HCT116 (cell line): Measurements from ENCODE around the gene TMCO4. TPM values are rescaled to one million over a fixed set of nuclear protein-coding genes. Genes with fewer than 3 reads are reported as not detected.

Experiments
- ATAC-seq: fragments of 200-7000 bp; cut with Tn5 transposase; 2 replicates; pipeline ENCODE4 v1.9.1; 2020; ENCODE audit warnings: mild to moderate bottlenecking, moderate library complexity
- BruUV-seq: library from RNA; stranded (reverse); fragments of 400-500 nt; replicated peaks from 2 replicates; lab custom pipeline; 2021; lab: Mats Ljungman, UMichigan
- CTCF ChIA-PET: fragments of 300-600 bp; sonication (Branson Sonifier 250); formaldehyde crosslinking; loops from one replicate; lab custom pipeline; 2021; ENCODE audit warnings: antibody characterized with exemption; lab: Charles Lee
- POLR2A ChIA-PET: fragments of 300-600, 350-600 bp; sonication (Branson Sonifier 250); formaldehyde crosslinking; loops from one replicate; lab custom pipeline; 2021; ENCODE audit warnings: antibody characterized with exemption; lab: Charles Lee
- RAD21 ChIA-PET, 2 experiments: fragments of 300-600 bp; sonication (Branson Sonifier 250); formaldehyde crosslinking; loops; one replicate each; lab custom pipeline; 2023; ENCODE audit warnings: low total read pairs in 2 of 2; ENCODE audit not compliant: uncharacterized antibody in 2 of 2, unreplicated experiment in 2 of 2, low non-redundant PET in 1 of 2; lab: Charles Lee
- DNase-seq: peaks from one replicate; pipeline ENCODE4 v3.0.0-alpha.2; 2010; ENCODE audit warnings: low read depth, low spot score
- H2AFZ ChIP-seq: fragments of 200-600 bp; shearing (Covaris generic), sonication (generic); 2 replicates; pipeline ENCODE4 v1.6.1; 2017; ENCODE audit warnings: low read depth, mixed run types, mixed read lengths, antibody characterized with exemption, low read length; ENCODE audit not compliant: poor library complexity, severe bottlenecking
- H3K27ac ChIP-seq: 2 replicates; pipeline ENCODE4 v1.5.1; 2012; ENCODE audit warnings: low read depth, low read length
- H3K27me3 ChIP-seq: fragments of 200-600 bp; sonication (generic); 2 replicates; pipeline ENCODE4 v1.6.1; 2016; ENCODE audit warnings: mixed run types, low read length, mixed read lengths; ENCODE audit not compliant: insufficient read depth
- H3K36me3 ChIP-seq, 2 experiments: fragments of 200-500 bp in 1 of 2; fragments of 200-600 bp in 1 of 2; sonication (Bioruptor generic) in 1 of 2; sonication (generic) in 1 of 2; 2 replicates each; pipeline versions ENCODE4 v1.5.1 to v1.6.1; 2014 to 2016; ENCODE audit warnings: low read length in 2 of 2, inconsistent platforms in 1 of 2, mixed read lengths in 1 of 2, mixed run types in 1 of 2; ENCODE audit not compliant: insufficient read depth in 2 of 2, control insufficient read depth in 1 of 2
- H3K4me1 ChIP-seq, 2 experiments: fragments of 200-600 bp in 1 of 2; sonication (generic) in 1 of 2; 2 replicates each; pipeline versions ENCODE4 v1.5.1 to v1.6.1; 2012 to 2017; ENCODE audit warnings: low read length in 2 of 2, inconsistent platforms in 1 of 2, mild to moderate bottlenecking in 1 of 2, mixed read lengths in 1 of 2, mixed run types in 1 of 2, moderate library complexity in 1 of 2; ENCODE audit not compliant: insufficient read depth in 2 of 2, control insufficient read depth in 1 of 2
- H3K4me2 ChIP-seq: fragments of 200-600 bp; sonication (generic); 2 replicates; pipeline ENCODE4 v1.6.1; 2017; ENCODE audit warnings: mixed run types, low read length, mixed read lengths
- H3K4me3 ChIP-seq, 2 experiments: fragments of 200-600 bp in 1 of 2; sonication (generic) in 1 of 2; replicated peaks in 1 of 2; 2 replicates each; pipeline ENCODE4 v1.5.1; 2011 to 2016; ENCODE audit warnings: low read length in 2 of 2, control low read depth in 1 of 2, low read depth in 1 of 2, mild to moderate bottlenecking in 1 of 2, mixed read lengths in 1 of 2, mixed run types in 1 of 2
- H3K79me2 ChIP-seq: fragments of 200-600 bp; sonication (generic); 2 replicates; pipeline ENCODE4 v1.6.1; 2017; ENCODE audit warnings: mild to moderate bottlenecking, mixed run types, low read length, moderate library complexity, mixed read lengths; ENCODE audit not compliant: insufficient read depth
- H3K9ac ChIP-seq: fragments of 200-600 bp; sonication (generic); 2 replicates; pipeline ENCODE4 v1.6.1; 2016; ENCODE audit warnings: low read length, mixed read lengths
- H3K9me2 ChIP-seq: fragments of 200-600 bp; sonication (generic), shearing (Covaris generic); 2 replicates; pipeline ENCODE4 v1.6.1; 2017; ENCODE audit warnings: mixed run types, mild to moderate bottlenecking, moderate library complexity; ENCODE audit not compliant: insufficient read depth
- H3K9me3 ChIP-seq, 2 experiments: fragments of 200-500 bp in 1 of 2; fragments of 200-600 bp in 1 of 2; sonication (Bioruptor generic) in 1 of 2; sonication (generic) in 1 of 2; 2 replicates each; pipeline ENCODE4 v1.6.1; 2014 to 2017; ENCODE audit warnings: low read length in 2 of 2, mixed read lengths in 2 of 2, inconsistent platforms in 1 of 2, low read depth in 1 of 2, mild to moderate bottlenecking in 1 of 2, mixed run types in 1 of 2, moderate library complexity in 1 of 2; ENCODE audit not compliant: control insufficient read depth in 1 of 2, insufficient read depth in 1 of 2
- H4K20me1 ChIP-seq: fragments of 200-600 bp; sonication (generic), shearing (Covaris generic); 2 replicates; pipeline ENCODE4 v1.6.1; 2017; ENCODE audit warnings: mixed run types, mild to moderate bottlenecking, moderate library complexity; ENCODE audit not compliant: insufficient read depth
- CEBPB ChIP-seq: IDR thresholded peaks from 2 replicates; pipeline ENCODE4 v1.6.1; 2012; ENCODE audit warnings: low read depth
- EGR1 ChIP-seq: IDR thresholded peaks from 2 replicates; pipeline ENCODE4 v1.6.1; 2012; ENCODE audit warnings: low read depth
- ELF1 ChIP-seq: IDR thresholded peaks from 2 replicates; pipeline ENCODE4 v1.6.1; 2012; ENCODE audit warnings: low read depth, borderline replicate concordance
- EZH2phosphoT487 ChIP-seq: fragments of 200-600 bp; IDR thresholded peaks from 2 replicates; pipeline ENCODE4 v1.6.1; 2018; ENCODE audit warnings: antibody characterized with exemption, borderline replicate concordance
- FOSL1 ChIP-seq: IDR thresholded peaks from 2 replicates; pipeline ENCODE4 v1.6.1; 2012; ENCODE audit warnings: low read depth
- JUND ChIP-seq: IDR thresholded peaks from 2 replicates; pipeline ENCODE4 v1.6.1; 2012
- SP1 ChIP-seq: IDR thresholded peaks from 2 replicates; pipeline ENCODE4 v1.6.1; 2012; ENCODE audit warnings: low read depth
- SRF ChIP-seq: IDR thresholded peaks from 2 replicates; pipeline ENCODE4 v1.6.1; 2012; ENCODE audit warnings: low read depth
- TCF7L2 ChIP-seq: IDR thresholded peaks from 2 replicates; pipeline ENCODE4 v1.7.0; 2011; ENCODE audit warnings: borderline replicate concordance, inconsistent platforms; ENCODE audit not compliant: insufficient read depth, insufficient read length; ENCODE audit errors: extremely low read depth
- YY1 ChIP-seq: IDR thresholded peaks from 2 replicates; pipeline ENCODE4 v1.6.1; 2011; ENCODE audit warnings: low read length, low read depth, moderate library complexity, mild to moderate bottlenecking; ENCODE audit not compliant: insufficient replicate concordance; ENCODE audit errors: extremely low read depth
- ZBTB33 ChIP-seq: IDR thresholded peaks from 2 replicates; pipeline ENCODE4 v1.6.1; 2011; ENCODE audit warnings: mild to moderate bottlenecking, low read length, moderate library complexity; ENCODE audit not compliant: insufficient replicate concordance; ENCODE audit errors: extremely low read depth
- ZFX ChIP-seq: fragments of 450-650 bp; IDR thresholded peaks from 2 replicates; pipeline ENCODE4 v1.6.1; 2017
- ZNF274 ChIP-seq: fragments of 200-500 bp; sonication (Bioruptor generic); IDR thresholded peaks from 2 replicates; pipeline ENCODE4 v1.6.1; 2014; ENCODE audit warnings: mild to moderate bottlenecking, low read depth, low read length, inconsistent platforms
- intact Hi-C: fragments of 100-400 bp; cut with micrococcal nuclease; formaldehyde crosslinking; loops from 2 replicates; pipeline ENCODE4 v1.10.0; 2022
- total RNA-seq: library from RNA; stranded (reverse); gene quantifications from one replicate; pipeline ENCODE4 v1.2.1, GENCODE V29; 2021; ENCODE audit not compliant: unreplicated experiment

Gene TMCO4
- total RNA-seq, 1 experiment from 2014 or later = 12.7 TPM

GRCh38 chr1:19657511-19657910 is 142.2 kb downstream of the TMCO4 start:
- Histone ChIP-seq H3K9me3 (no peaks in the 10 kb centered on the region), H3K9ac (no peak overlapping the region), H3K27me3 (no peaks in the 10 kb centered on the region), H3K4me3 (no peak overlapping the region), H3K27ac (no peak overlapping the region), H2AFZ (no peak overlapping the region), H3K79me2 (peaks cover 18% of the 10 kb centered on the region), H3K4me2 (no peak overlapping the region), H4K20me1 (no peaks in the 10 kb centered on the region), H3K9me2 (no peaks in the 10 kb centered on the region)
- ATAC-seq = no peak
- CTCF ChIA-PET = no interaction called here
- DNase-seq = no peak
- intact Hi-C loops = loop anchor here (10.0 kb wide), 1 partner anchor 753 kb away; the partner anchor contains the start of gene ALDH4A1
- BruUV-seq = TSS peak; percentile 74
- RAD21 ChIA-PET = no interaction called here
- POLR2A ChIA-PET = no interaction called here
- TF ChIP-seq ZNF274 (no peak), SRF (no peak), SP1 (no peak), FOSL1 (no peak), ZBTB33 (no peak), ELF1 (no peak), TCF7L2 (no peak), EGR1 (no peak), ZFX (no peak), EZH2phosphoT487 (no peak), YY1 (no peak), JUND (no peak), CEBPB (no peak)
- TF ChIP-seq, all 23 proteins: peak for 0
- peaks cover 4 to 24% of the 10 kb centered on the region in 2 experiments; a peak in 3 of 4 replicates for H3K4me1 ChIP-seq
- H3K36me3 ChIP-seq = no peaks in the 10 kb centered on the region
